Panc1 (cell line): ENCODE data around the gene MLANA. TPM values are rescaled to one million over a fixed set of nuclear protein-coding genes. Genes with fewer than 3 reads are reported as not detected.

Source experiments
- ATAC-seq: fragments of 200-7000 bp; cut with Tn5 transposase; 2 replicates; pipeline ENCODE4 v1.9.1; 2020; ENCODE audit warnings: mild to moderate bottlenecking, moderate library complexity
- BruUV-seq: library from RNA; stranded (reverse); fragments of 400-500 nt; replicated peaks from 2 replicates; lab custom pipeline; 2021; lab: Mats Ljungman, UMichigan
- CTCF ChIA-PET: fragments of 300-600 bp; sonication (Branson Sonifier 250); formaldehyde crosslinking; loops from one replicate; lab custom pipeline; 2022; ENCODE audit warnings: antibody characterized with exemption; lab: Charles Lee
- POLR2A ChIA-PET: fragments of 300-600 bp; sonication (Branson Sonifier 250); formaldehyde crosslinking; loops from one replicate; lab custom pipeline; 2022; ENCODE audit warnings: antibody characterized with exemption; lab: Charles Lee
- DNase-seq: peaks from one replicate; pipeline ENCODE4 v3.0.0-alpha.2; 2010; ENCODE audit warnings: low read depth, low spot score
- H3K27ac ChIP-seq: 2 replicates; pipeline ENCODE4 v1.5.1; 2011; ENCODE audit warnings: mild to moderate bottlenecking, low read length, inconsistent platforms
- H3K27me3 ChIP-seq: fragments of 200-500 bp; sonication (Bioruptor generic); 2 replicates; pipeline ENCODE4 v1.6.0; 2014; ENCODE audit warnings: low read length, inconsistent platforms; ENCODE audit not compliant: control insufficient read depth, insufficient read depth
- H3K36me3 ChIP-seq: fragments of 200-500 bp; sonication (Bioruptor generic); 2 replicates; pipeline ENCODE4 v1.5.1; 2014; ENCODE audit warnings: inconsistent platforms, mild to moderate bottlenecking, low read length, moderate library complexity; ENCODE audit not compliant: control insufficient read depth, insufficient read depth
- H3K4me1 ChIP-seq: 2 replicates; pipeline ENCODE4 v1.5.1; 2011; ENCODE audit warnings: inconsistent platforms, mild to moderate bottlenecking, low read length, moderate library complexity; ENCODE audit not compliant: control insufficient read depth, insufficient read depth
- H3K4me3 ChIP-seq, 2 experiments: 2 replicates each; pipeline ENCODE4 v1.5.1; 2011 to 2012; ENCODE audit warnings: low read depth in 2 of 2, low read length in 2 of 2, mild to moderate bottlenecking in 2 of 2, inconsistent platforms in 1 of 2, moderate library complexity in 1 of 2
- H3K9me3 ChIP-seq: fragments of 200-500 bp; sonication (Bioruptor generic); 2 replicates; pipeline ENCODE4 v1.5.1; 2014; ENCODE audit warnings: low read depth, mild to moderate bottlenecking, inconsistent platforms, low read length, moderate library complexity; ENCODE audit not compliant: control insufficient read depth, insufficient read depth
- POLR2AphosphoS5 ChIP-seq: IDR thresholded peaks from 2 replicates; pipeline ENCODE4 v1.6.1; 2012; ENCODE audit warnings: mild to moderate bottlenecking, low read depth, low read length, moderate library complexity
- SIN3A ChIP-seq: IDR thresholded peaks from 2 replicates; pipeline ENCODE4 v1.6.1; 2012; ENCODE audit warnings: low read depth, mild to moderate bottlenecking, low read length, moderate library complexity, borderline replicate concordance; ENCODE audit not compliant: insufficient read depth
- TCF7L2 ChIP-seq: IDR thresholded peaks from 2 replicates; pipeline ENCODE4 v1.6.1; 2011; ENCODE audit warnings: mild to moderate bottlenecking, low read depth, low read length, inconsistent platforms
- in situ Hi-C: cut with HindIII; loops from 2 replicates; pipeline ENCODE4 v1.10.0; 2016; ENCODE audit warnings: low sequenced_read_pairs, low pct_unique_long_range_greater_than_20kb
- intact Hi-C: fragments of 100-400 bp; cut with micrococcal nuclease; formaldehyde crosslinking; loops from one replicate; pipeline ENCODE4 v1.10.0; 2022; ENCODE audit not compliant: unreplicated experiment
- total RNA-seq: library from RNA; stranded (reverse); gene quantifications from one replicate; pipeline ENCODE4 v1.2.1, GENCODE V29; 2021; ENCODE audit not compliant: unreplicated experiment
- TF ChIP-seq, protein P1 (sequence below), 2 experiments: IDR thresholded peaks; 2 replicates each; pipeline ENCODE4 v1.6.1; 2011 to 2012; ENCODE audit warnings: low read depth in 2 of 2, control low read depth in 1 of 2, low read length in 1 of 2, mild to moderate bottlenecking in 1 of 2, moderate library complexity in 1 of 2; ENCODE audit not compliant: insufficient read depth in 1 of 2
- TF ChIP-seq, protein P2 (sequence below): fragments of 450-650 bp; IDR thresholded peaks from 2 replicates; pipeline ENCODE4 v1.5.1; 2017; ENCODE audit warnings: mild to moderate bottlenecking

Gene MLANA
- total RNA-seq, 1 experiment from 2014 or later: not detected

DNA sequence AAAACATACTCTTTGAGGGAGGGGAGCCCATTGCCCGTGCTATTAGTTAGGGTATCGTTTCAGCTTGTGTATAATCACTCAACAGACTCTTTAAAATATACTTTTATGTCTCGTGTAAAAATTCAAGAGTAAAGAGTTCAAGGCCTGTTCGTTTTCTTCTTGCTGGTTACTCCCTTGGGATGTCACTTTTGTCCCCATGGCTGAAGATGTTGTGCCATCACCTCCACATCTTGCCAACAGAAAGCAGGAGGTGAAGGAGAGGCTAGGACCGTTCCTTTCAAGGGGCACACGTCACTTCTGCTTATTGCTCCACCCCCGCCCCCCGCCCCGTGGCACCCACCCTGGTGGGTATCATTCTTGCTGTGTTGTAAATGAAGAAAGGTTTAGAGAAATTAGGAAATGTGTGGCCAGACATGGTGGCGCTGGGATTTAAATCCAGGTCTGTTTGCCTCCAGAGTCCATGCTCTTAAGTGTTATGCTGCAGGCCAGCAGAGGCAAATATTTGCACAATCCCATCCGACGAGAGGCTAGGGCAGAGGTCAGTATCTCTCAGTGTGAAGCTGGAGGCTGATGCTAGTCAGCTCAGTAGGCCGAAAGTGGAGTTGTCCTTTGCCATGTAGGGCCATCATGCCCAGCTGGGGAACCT is 3.0 kb downstream of the MLANA start:
- no peak for DNase-seq
- Histone ChIP-seq H3K36me3 (no peaks in the 10 kb centered on the region), H3K27ac (no peak overlapping the region), H3K9me3 (no peaks in the 10 kb centered on the region), H3K4me1 (no peaks in the 10 kb centered on the region), H3K27me3 (no peaks in the 10 kb centered on the region), H3K4me3 (no peak overlapping the region)
- CTCF ChIA-PET: interaction anchor here (0.6 kb wide), 1 partner anchor 8 kb away, joined by 3 read pairs; no protein-coding TSS in a partner anchor
- POLR2A ChIA-PET: no interaction called here
- intact Hi-C loops: no loop called here
- TF ChIP-seq TCF7L2: no peak
- TF ChIP-seq, protein P1, sequence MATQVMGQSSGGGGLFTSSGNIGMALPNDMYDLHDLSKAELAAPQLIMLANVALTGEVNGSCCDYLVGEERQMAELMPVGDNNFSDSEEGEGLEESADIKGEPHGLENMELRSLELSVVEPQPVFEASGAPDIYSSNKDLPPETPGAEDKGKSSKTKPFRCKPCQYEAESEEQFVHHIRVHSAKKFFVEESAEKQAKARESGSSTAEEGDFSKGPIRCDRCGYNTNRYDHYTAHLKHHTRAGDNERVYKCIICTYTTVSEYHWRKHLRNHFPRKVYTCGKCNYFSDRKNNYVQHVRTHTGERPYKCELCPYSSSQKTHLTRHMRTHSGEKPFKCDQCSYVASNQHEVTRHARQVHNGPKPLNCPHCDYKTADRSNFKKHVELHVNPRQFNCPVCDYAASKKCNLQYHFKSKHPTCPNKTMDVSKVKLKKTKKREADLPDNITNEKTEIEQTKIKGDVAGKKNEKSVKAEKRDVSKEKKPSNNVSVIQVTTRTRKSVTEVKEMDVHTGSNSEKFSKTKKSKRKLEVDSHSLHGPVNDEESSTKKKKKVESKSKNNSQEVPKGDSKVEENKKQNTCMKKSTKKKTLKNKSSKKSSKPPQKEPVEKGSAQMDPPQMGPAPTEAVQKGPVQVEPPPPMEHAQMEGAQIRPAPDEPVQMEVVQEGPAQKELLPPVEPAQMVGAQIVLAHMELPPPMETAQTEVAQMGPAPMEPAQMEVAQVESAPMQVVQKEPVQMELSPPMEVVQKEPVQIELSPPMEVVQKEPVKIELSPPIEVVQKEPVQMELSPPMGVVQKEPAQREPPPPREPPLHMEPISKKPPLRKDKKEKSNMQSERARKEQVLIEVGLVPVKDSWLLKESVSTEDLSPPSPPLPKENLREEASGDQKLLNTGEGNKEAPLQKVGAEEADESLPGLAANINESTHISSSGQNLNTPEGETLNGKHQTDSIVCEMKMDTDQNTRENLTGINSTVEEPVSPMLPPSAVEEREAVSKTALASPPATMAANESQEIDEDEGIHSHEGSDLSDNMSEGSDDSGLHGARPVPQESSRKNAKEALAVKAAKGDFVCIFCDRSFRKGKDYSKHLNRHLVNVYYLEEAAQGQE (IDR thresholded peaks at IDR 0.05; ENCODE audit: insufficient read depth in 1 of 2, low read depth in 2 of 2, low read length in 1 of 2): no peak
- TF ChIP-seq, protein P2, sequence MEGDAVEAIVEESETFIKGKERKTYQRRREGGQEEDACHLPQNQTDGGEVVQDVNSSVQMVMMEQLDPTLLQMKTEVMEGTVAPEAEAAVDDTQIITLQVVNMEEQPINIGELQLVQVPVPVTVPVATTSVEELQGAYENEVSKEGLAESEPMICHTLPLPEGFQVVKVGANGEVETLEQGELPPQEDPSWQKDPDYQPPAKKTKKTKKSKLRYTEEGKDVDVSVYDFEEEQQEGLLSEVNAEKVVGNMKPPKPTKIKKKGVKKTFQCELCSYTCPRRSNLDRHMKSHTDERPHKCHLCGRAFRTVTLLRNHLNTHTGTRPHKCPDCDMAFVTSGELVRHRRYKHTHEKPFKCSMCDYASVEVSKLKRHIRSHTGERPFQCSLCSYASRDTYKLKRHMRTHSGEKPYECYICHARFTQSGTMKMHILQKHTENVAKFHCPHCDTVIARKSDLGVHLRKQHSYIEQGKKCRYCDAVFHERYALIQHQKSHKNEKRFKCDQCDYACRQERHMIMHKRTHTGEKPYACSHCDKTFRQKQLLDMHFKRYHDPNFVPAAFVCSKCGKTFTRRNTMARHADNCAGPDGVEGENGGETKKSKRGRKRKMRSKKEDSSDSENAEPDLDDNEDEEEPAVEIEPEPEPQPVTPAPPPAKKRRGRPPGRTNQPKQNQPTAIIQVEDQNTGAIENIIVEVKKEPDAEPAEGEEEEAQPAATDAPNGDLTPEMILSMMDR: no peak
- no peak for TF ChIP-seq SIN3A
- TF ChIP-seq POLR2AphosphoS5: no peak
- no TSS peak for BruUV-seq
- no peak for ATAC-seq
- in situ Hi-C loops: no loop called here

DNA sequence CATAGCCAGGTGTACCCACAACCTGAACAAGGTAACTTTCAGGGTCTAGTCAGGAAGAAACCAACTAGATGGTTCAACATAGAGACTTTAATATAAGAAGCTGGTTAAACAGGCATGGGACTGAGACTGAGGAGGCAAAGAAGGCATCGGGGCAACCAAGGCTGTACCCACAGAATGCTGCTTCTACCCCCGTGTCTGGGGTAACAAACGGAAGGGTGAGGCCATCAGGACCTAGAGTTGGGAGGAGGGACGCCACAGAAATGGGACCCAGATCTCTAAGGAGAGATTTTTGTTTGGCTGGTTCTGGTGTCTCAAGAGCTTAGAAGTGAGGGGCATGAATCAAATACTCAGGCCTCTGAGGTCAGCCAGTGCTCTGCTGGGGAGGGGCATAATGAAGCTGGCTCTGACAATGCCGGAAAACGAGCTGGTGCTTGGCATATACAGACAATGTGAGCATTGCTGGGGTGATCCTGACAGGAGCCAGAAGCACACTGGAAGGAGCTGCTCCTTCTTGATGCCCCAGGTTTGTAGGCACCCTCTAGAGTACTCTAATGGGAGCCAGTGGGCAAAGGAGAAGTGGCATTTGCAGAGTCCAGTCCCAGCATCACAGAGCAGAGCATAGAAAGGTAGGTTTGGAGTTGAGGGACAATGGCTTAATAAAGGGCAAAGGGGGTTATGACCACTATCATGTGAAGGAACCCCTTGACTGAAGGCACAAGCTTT is 3.7 kb downstream of the MLANA start:
- no TSS peak for BruUV-seq
- in situ Hi-C loops (no loop called here), intact Hi-C loops (no loop called here)
- H3K4me3 ChIP-seq: no peak overlapping the region
- no peaks in the 10 kb centered on the region for H3K9me3 ChIP-seq
- ATAC-seq: no peak
- no peaks in the 10 kb centered on the region for H3K36me3 ChIP-seq
- no peak overlapping the region for H3K27ac ChIP-seq
- H3K4me1 ChIP-seq: no peaks in the 10 kb centered on the region
- ChIA-PET CTCF (interaction anchor here (0.6 kb wide), 2 partner anchors 8 to 127 kb away, joined by 3 to 6 read pairs; no protein-coding TSS in a partner anchor), POLR2A (no interaction called here)
- TF ChIP-seq POLR2AphosphoS5 (no peak), SIN3A (no peak), TCF7L2 (no peak)
- TF ChIP-seq, protein P1 (IDR thresholded peaks at IDR 0.05; ENCODE audit: insufficient read depth in 1 of 2, low read depth in 2 of 2, low read length in 1 of 2): no peak
- TF ChIP-seq, protein P2: no peak
- no peaks in the 10 kb centered on the region for H3K27me3 ChIP-seq
- no peak for DNase-seq
